Lung (tissue), 12 donors: ENCODE measurements around the gene ZBTB46. TPM values are rescaled to one million over a fixed set of nuclear protein-coding genes. Genes with fewer than 3 reads are reported as not detected.
A peak's percentile ranks its signal among the peaks of the same experiment; 100 is the strongest.

Source experiments
- ATAC-seq: fragments of 200-7000 bp; cut with Tn5 transposase; one replicate; pipeline ENCODE4 v1.9.1; 2020; ENCODE audit warnings: moderate number of reproducible peaks; ENCODE audit not compliant: insufficient read depth, low FRiP score
- DNase-seq, 3 donors: peaks; one replicate each; pipeline ENCODE4 v3.0.0-alpha.2; 2013 to 2017
- H3K27ac ChIP-seq, 2 donors: one replicate each; pipeline ENCODE4 v1.5.1; 2013; ENCODE audit warnings: mild to moderate bottlenecking in 2 of 2, moderate library complexity in 2 of 2, control low read depth in 1 of 2, inconsistent platforms in 1 of 2, low read depth in 1 of 2, low read length in 1 of 2
- H3K27me3 ChIP-seq, 3 donors: one replicate each; pipeline ENCODE4 v1.5.1; 2013; ENCODE audit warnings: low read length in 2 of 3; ENCODE audit not compliant: control insufficient read depth in 3 of 3, insufficient read depth in 3 of 3
- H3K36me3 ChIP-seq, 4 donors: one replicate each; pipeline ENCODE4 v1.5.1; 2013; ENCODE audit warnings: low read length in 4 of 4, mild to moderate bottlenecking in 1 of 4, moderate library complexity in 1 of 4; ENCODE audit not compliant: control insufficient read depth in 4 of 4, insufficient read depth in 4 of 4
- H3K4me1 ChIP-seq, 5 donors: one replicate each; pipeline ENCODE4 v1.5.1; 2013; ENCODE audit warnings: low read length in 5 of 5, mild to moderate bottlenecking in 2 of 5, moderate library complexity in 1 of 5; ENCODE audit not compliant: control insufficient read depth in 5 of 5, insufficient read depth in 5 of 5
- H3K4me3 ChIP-seq: one replicate; pipeline ENCODE4 v1.5.1; 2013; ENCODE audit warnings: mild to moderate bottlenecking, control low read depth, moderate library complexity
- H3K9ac ChIP-seq, 2 donors: one replicate each; pipeline ENCODE4 v1.5.1; 2013; ENCODE audit warnings: low read length in 2 of 2, control low read depth in 1 of 2; ENCODE audit not compliant: insufficient read depth in 1 of 2
- H3K9me3 ChIP-seq, 4 donors: one replicate each; pipeline ENCODE4 v1.5.1; 2013; ENCODE audit warnings: low read length in 3 of 4, mild to moderate bottlenecking in 1 of 4, moderate library complexity in 1 of 4; ENCODE audit not compliant: control insufficient read depth in 4 of 4, insufficient read depth in 3 of 4
- CTCF ChIP-seq: IDR thresholded peaks from 2 replicates; pipeline ENCODE4 v1.5.1; 2012; ENCODE audit warnings: mild to moderate bottlenecking; ENCODE audit errors: control extremely low read depth, extremely low read depth
- WGBS, 2 donors: extraction: QIAGEN DNeasy Blood & Tissue Kit; methylation state at CpG; one replicate each; pipeline ENCODE4 v1.1.7; 2013; 5-methylcytosine and 5-hydroxymethylcytosine counted together
- polyA plus RNA-seq, 2 donors: library from polyadenylated mRNA; stranded (reverse); fragments of 200-250 nt; gene quantifications; one replicate each; pipeline ENCODE4 v1.2.1, GENCODE V29; 2013
- total RNA-seq, 2 donors: library from RNA; depleted of rRNA in 1 of 2; stranded (reverse); fragments of >200 nt in 1 of 2; gene quantifications; one replicate each; pipeline ENCODE4 v1.2.1, GENCODE V29; 2014 to 2021
- donor health status: control.
- donor health status: control.
- donor health status: Bipolar disorder and iron deficiency.
- donor health status: healthy.
- donor health status: DM: yes; HTN: yes; CAD: no.

ZBTB46 gene
- total and polyA plus RNA-seq, 4 donors: 3.4 to 15.3 (median 7.6) TPM

GRCh38 chr20:63839620-63840019, 8.6 kb upstream of the ZBTB46 start:
- ATAC-seq: no peak
- no peak overlapping the region for H3K27ac ChIP-seq
- H3K27me3 ChIP-seq: no peaks in the 10 kb centered on the region
- 92% methylated on average over 13 of the region's 13 CpGs for WGBS, 2 donors
- no peaks in the 10 kb centered on the region for H3K36me3 ChIP-seq
- no peak overlapping the region for H3K9ac ChIP-seq
- peaks cover 0 to 18% (median 8%) of the 10 kb centered on the region in 5 donors for H3K4me1 ChIP-seq
- DNase-seq: no peak
- H3K4me3 ChIP-seq: no peak overlapping the region
- H3K9me3 ChIP-seq: no peaks in the 10 kb centered on the region
- TF ChIP-seq CTCF: no peak

- no peak overlapping the region for H3K4me3 ChIP-seq
- no peaks in the 10 kb centered on the region for H3K36me3 ChIP-seq
- H3K27ac ChIP-seq: no peak overlapping the region
- ATAC-seq (no peak), DNase-seq (no peak)
- H3K9ac ChIP-seq: no peak overlapping the region
- H3K9me3 ChIP-seq: no peaks in the 10 kb centered on the region
- TF ChIP-seq CTCF: no peak
- peaks cover 0 to 2% (median 0%) of the 10 kb centered on the region in 3 donors for H3K27me3 ChIP-seq
- WGBS, 2 donors: 45 to 47% methylated on average over 8 of the region's 8 CpGs
- H3K4me1 ChIP-seq: peaks cover 0 to 21% (median 18%) of the 10 kb centered on the region in 5 donors
Observed at GRCh38 chr20:63837479-63837878, 6.4 kb upstream of the ZBTB46 start.

- 87 to 88% methylated on average over 20 to 27 of the region's 27 CpGs for WGBS, 2 donors
- H3K4me3 ChIP-seq: no peak overlapping the region
Observed at GRCh38 chr20:63836458-63837344, 5.6 kb upstream of the ZBTB46 start.

More at GRCh38 chr20:63836458-63837344, 5.6 kb upstream of the ZBTB46 start:
- Histone ChIP-seq H3K4me1 (peaks cover 0 to 21% (median 19%) of the 10 kb centered on the region in 5 donors), H3K27me3 (peaks cover 0 to 3% (median 0%) of the 10 kb centered on the region in 3 donors), H3K9me3 (no peaks in the 10 kb centered on the region), H3K27ac (peak overlapping the region in 1 of 2 donors; percentile 12), H3K9ac (no peak overlapping the region), H3K36me3 (no peaks in the 10 kb centered on the region)
- no peak for TF ChIP-seq CTCF
- ATAC-seq (no peak), DNase-seq (no peak)
